SH-SY5Y (cell line): Measurements from ENCODE around the gene TARBP2.

Experiments used
- GATA2 ChIP-seq: IDR thresholded peaks from 2 replicates; pipeline ENCODE4 v1.6.1; 2011; ENCODE audit warnings: mild to moderate bottlenecking, low read depth, low read length
- GATA3 ChIP-seq: IDR thresholded peaks from 2 replicates; pipeline ENCODE4 v1.6.1; 2011; ENCODE audit warnings: low read depth, mild to moderate bottlenecking, low read length, moderate library complexity

The TARBP2 gene

DNA sequence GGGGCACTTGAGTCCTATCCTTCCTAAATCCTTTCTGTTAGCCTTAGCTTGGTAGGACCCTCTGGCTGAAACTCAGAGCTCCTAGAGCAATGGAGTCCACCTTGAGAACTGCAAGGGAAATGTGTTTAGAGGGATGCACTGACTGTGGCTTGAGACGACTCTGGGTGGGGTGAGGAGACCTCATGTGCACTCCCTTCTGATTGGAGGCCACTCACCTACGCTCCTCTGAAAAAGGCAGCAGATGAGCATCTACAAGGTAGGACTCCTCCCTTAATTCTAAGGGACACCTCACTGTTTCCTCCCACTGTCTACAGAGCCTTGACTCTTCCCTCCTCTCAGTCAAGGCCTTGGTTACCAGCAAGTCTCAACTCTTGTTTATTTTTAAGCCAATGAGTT, 2.9 kb upstream of the TARBP2 start:
- no peak for TF ChIP-seq GATA2
- TF ChIP-seq GATA3 = no peak

DNA sequence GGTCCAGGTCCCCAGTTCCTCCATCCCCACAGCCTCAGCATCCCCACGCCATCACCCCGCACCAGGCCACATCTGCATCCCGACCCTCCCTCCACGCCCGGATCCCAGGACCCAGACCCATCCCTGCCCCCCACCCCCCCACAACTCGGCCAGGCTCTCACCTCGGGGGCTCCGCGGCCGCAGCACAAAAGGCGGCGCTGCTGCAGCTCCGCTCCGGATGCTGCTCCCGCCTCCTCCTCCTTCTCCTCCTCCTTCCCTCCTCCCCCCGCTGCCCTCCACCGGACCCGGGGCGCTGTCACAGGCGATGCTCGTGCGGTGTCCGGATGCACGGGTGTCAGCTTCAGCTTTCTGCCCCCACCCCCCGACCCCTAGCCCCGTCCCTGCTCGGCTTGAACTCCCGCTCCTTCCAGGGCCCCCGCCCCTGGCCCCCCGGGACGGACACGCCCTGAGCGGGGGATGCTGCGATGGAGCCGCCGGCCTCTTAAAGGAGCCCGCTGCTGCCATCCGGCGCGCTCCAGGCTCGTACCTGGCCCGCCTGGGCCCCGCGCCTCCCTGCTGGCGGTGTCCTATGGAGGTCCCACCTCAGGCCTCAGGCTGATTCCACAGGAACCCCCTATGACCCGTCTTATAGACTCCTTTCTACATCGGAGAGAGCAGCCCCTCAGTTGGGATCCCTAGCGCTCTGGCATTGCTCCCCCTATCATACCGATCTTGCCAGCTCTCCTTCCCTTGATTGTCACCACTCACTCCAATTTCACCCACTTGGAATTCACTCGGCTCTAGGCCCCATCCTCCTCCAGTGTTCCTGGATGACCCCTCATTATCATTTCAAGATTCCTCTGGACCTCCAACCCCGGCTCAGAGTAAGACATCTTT, 1.6 kb upstream of the TARBP2 start, which contains the start of gene MAP3K12:
MAP3K12 (minus strand) TSS at position 193 of the 876 bp plus-strand sequence. CDS start 12,067 bp downstream, outside the sequence.
- TF ChIP-seq GATA2 (peak; percentile 56), GATA3 (no peak)

DNA sequence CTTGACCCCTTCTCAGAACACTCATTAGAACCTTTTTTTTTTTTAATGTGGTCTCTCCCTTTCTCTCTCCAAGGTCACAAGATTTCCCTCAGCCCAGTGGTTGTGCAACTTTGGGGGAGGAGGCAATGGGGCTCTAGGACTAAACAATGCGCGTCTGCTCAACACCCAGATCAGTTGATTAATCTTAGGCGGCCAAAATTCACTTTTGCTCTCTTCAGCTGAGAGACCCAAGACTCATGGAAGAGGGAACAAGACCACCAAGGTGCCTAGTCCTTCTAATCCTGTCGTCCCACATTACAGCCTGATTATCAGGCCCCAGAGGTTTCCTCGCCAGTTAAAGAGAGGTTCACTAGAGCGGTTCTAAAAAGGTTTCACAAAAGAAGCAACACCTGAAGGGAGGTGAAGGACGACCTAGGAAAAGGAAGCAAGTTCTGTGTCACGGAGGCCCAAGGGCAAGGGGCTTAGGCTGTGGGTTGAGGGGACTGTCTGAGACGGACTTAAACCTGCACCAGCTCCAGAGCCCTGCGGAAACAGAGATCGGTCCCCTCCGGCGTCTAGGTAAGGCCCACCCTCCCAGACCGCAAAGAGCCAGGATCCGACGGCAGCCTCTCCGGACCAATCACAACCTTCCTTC, 824 bp upstream of the TARBP2 start:
- TF ChIP-seq GATA3 (no peak), GATA2 (no peak; the same call in 1 of the 2 replicates)

DNA sequence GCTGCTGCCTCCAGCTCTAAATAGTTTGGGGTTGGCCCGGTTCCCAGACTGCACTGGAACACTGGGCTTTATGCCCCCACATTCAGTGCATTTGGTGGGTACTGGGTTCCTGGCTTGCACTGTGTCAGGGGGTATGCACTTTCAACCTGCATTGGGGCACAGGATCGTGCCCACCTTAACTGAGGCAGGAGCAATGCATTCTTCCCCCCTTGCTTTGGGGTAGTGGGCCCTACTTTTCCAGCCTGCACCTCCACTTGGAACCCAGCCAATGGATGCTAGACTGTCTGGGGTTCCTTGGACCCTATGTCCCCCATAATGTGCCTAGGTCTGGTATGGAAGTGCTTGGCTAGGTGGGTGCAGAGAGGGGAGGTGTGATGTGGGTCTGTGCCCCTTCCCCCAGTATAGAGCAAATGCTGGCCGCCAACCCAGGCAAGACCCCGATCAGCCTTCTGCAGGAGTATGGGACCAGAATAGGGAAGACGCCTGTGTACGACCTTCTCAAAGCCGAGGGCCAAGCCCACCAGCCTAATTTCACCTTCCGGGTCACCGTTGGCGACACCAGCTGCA, 615 bp downstream of the TARBP2 start:
- TF ChIP-seq GATA2 = no peak
- no peak for TF ChIP-seq GATA3

DNA sequence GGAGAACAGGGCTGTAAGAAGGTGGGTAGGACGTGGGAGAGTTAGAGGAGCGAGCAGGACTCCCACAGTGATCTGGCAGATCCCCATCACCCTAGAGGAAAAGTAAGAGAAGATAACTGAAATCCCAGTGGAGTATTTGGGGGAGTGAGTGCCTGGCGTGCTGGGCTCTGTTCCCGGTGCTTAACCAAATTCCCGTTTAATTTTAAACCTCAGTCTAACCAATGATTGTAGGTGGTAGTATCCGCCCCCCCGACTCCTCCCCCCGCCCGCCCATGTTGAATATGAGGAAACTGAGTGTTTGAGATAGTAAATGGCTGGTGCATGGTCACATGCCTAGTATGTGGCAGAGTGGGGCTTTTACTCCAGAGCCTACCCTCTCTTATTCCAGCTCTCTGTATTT, 1.2 kb downstream of the TARBP2 start:
- TF ChIP-seq GATA2 (no peak), GATA3 (no peak)

DNA sequence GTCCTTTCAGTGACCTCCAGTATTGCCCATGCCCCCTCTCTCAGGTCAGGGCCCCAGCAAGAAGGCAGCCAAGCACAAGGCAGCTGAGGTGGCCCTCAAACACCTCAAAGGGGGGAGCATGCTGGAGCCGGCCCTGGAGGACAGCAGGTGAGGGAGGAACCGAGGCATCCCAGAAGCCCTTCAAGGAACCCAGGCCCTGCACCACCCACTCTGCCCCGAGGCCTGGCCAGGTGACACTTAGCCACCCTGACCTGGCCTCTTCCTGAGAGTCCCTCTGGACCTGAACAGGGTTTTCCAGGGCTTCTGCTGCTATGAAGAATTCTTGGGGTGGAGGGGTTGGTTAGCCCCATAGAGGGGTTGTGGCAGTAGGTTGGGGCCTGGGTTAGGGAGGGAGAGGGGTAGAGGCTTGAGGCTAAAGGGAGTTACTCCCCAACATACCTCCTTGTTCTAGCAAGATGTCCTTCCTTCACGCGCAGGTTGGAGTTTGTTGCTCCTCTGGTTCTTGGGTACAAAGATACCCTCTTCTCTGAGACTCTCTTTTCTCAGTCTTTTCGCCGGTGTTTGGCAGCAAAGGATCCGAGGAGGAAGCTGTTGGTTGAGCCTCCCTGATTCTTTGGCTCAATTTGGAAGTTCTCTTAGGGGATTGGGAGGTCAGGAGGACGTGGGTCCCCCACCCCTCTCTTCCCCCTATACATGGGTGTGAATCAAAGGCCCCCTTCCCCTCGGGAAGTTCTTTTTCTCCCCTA, 2.1 kb downstream of the TARBP2 start:
- no peak for TF ChIP-seq GATA2
- TF ChIP-seq GATA3 = no peak

DNA sequence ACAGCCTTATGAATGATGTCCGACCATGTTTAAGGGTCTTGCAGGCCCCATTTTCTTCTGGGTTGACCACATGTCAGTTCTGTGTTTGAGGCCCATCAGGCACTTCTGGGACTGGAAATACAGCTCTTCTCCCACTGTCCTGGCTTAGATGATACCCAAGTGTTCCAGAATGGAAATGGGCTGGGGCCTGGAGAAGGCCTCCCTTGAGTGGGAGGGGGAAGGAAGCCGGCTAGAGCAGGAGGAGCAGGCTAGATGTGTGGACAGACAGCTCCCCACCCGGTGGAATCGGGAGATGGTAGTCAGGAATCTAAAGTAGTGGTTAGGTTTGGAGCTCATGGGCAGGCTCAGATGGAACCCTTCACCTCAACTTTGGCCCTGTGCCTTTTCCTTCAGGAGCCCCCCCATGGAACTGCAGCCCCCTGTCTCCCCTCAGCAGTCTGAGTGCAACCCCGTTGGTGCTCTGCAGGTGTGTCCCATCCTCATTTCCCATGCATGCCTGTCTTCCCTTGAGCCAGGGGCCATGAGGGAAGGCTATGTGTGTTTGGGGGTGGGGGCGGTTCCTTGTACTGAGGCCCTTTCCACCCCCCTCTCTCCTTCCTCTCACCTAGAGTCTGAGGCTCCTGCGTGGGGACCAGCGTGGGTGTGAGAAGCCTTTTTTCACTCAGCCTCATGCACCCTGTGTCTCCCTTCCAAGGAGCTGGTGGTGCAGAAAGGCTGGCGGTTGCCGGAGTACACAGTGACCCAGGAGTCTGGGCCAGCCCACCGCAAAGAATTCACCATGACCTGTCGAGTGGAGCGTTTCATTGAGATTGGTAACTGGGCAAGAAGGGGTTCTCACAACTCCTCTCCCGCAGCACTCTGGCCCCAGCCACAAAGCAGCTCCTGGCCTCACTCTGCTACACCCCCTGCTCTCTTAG, 3.2 kb downstream of the TARBP2 start:
- TF ChIP-seq GATA3 (no peak), GATA2 (no peak)

DNA sequence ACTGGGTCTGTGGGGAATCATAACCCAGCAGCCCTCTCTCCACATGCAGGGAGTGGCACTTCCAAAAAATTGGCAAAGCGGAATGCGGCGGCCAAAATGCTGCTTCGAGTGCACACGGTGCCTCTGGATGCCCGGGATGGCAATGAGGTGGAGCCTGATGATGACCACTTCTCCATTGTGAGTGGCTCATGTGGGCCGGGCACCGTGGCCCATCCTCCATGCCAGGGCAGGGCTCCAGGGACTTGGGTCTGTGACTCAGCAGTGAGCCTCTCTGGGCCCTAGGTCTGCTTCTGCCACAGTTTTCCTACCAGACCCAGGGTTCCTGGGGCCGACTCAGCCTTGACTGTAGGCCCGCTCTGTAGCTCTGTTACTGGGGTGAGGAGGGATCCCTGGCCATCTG, 4.0 kb downstream of the TARBP2 start:
- no peak for TF ChIP-seq GATA2
- TF ChIP-seq GATA3 = no peak

DNA sequence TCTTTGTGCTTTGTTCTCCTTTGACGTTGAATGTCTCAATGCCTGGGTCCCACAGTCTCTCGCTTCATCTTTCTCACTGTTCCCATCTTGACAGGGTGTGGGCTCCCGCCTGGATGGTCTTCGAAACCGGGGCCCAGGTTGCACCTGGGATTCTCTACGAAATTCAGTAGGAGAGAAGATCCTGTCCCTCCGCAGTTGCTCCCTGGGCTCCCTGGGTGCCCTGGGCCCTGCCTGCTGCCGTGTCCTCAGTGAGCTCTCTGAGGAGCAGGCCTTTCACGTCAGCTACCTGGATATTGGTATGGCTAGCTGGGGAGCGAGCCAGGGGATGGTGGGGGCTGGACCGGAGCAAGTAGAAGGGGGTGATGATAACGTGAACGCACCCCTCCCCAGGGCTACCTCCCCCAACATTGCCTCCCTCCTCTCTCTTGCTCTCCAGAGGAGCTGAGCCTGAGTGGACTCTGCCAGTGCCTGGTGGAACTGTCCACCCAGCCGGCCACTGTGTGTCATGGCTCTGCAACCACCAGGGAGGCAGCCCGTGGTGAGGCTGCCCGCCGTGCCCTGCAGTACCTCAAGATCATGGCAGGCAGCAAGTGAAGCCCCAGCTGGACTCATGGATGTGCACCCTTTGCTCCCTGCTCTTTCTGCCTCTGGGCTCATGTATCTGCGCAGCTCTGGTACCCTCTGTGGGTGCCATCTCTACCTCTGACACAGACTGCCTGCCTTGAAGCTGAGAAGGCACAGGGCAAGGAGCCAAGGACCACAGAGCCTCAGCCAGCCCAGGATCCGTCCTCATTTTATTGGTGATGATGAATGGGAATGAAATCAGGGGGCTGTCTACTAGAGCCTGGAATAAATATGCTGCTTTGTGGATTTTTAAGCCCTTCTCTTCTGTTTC, 4.7 kb downstream of the TARBP2 start:
- TF ChIP-seq GATA2 (no peak), GATA3 (no peak)

DNA sequence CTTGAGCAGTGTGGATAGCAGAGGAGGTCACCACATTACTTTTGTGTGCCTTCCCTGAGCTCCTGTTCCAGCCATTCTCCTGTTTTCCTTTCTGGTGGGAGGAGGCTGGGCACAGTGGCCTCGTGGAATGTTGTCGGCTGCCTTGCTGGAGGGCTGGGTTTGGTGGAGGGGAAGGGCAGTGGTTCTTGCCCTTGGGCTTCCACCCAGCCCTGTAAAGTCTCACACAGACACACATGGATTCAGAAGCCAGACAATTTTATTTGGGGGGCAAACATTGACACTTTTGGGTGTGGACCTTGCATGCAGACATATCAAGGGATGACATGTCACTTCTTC, 5.3 kb downstream of the TARBP2 start:
- TF ChIP-seq GATA3 (no peak), GATA2 (no peak)

DNA sequence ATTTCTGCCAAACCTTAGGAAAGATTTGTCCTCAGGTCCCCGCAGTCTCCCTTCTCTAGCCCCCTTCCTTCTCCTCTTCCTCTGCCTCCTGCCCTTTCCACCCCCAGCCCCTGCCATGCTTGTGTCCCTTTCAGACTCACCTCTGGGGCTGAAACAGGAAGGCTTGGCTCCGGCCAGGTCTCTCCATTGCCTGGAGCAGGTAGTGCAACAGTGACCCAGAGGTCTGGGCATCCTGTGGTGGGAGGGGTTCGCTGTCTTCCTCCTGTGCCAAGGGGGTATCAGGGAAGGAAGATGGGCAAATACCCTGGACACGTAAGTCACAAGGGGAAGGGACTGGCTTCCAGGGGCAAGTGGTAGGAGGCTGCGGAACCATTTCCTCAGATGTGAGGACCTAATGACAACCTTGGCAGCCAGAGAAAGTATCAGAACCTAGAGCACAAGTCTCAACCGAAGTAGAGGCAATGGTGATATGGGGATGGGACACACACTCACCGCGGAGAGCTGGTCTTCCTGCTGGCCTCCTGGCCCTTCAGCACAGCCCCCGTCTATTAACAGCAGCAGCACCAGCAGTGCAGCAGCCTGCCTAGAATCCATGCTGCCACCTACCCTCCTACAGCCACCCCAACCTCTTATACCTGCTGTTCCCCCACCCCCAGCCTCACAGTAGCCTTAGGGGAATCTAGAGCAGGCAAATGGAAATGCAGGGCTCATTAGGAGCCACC, 6.0 kb downstream of the TARBP2 start, which contains the start of gene NPFF:
NPFF (minus strand) TSS at position 604 of the 722 bp plus-strand sequence; CDS start at position 594, 10 bp downstream.
- no peak for TF ChIP-seq GATA2
- no peak for TF ChIP-seq GATA3

DNA sequence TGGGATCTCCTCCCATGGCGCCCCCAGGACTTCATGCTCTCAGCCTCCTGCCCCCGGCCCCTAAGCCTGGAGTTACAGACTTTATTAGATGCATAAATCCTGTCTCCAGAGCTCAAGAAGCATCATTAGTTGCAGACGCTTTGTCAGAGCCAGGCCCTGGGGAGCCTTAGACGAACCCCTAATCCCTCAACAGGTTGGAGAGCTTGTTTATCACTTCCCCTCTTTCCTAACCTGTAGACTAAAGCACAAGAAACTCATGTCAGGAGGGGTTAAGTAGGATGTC, 6.5 kb downstream of the TARBP2 start:
- TF ChIP-seq GATA2 = no peak
- TF ChIP-seq GATA3 = no peak
